ENCODE results near the gene GNPTAB.

The GNPTAB gene

DNA sequence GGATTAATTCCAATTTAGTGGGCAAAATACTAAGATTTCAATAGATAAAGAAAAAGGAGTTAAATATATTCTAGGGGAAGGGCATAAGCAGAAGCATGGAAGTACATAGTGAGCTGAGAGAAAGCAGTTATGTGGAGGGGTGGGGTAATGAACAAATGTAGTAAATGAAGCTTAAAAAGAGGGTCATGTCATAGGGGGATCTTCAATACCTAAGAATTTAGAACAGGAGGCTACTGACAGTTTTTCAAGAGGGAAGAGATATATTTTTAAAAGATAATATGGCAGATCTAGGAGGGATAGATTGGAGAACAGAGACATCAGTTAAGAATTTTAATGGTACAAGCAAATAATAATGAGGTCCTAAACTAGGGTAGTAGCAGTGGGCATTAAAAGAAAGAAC is 100.9 kb downstream of the GNPTAB start:
- Histone ChIP-seq H3K9me3 (no peaks in the 10 kb centered on the region), H3K27ac (no peak overlapping the region), H3K4me1 (no peaks in the 10 kb centered on the region), H3K27me3 (no peaks in the 10 kb centered on the region), H3K4me2 (no peak overlapping the region), H3K36me3 (peaks cover 26% of the 10 kb centered on the region), H3K4me3 (no peak overlapping the region), H4K20me1 (no peaks in the 10 kb centered on the region), H3K9ac (no peak overlapping the region)
- TF ChIP-seq Cebpa-rat (IDR thresholded peaks at IDR 0.05): no peak

DNA sequence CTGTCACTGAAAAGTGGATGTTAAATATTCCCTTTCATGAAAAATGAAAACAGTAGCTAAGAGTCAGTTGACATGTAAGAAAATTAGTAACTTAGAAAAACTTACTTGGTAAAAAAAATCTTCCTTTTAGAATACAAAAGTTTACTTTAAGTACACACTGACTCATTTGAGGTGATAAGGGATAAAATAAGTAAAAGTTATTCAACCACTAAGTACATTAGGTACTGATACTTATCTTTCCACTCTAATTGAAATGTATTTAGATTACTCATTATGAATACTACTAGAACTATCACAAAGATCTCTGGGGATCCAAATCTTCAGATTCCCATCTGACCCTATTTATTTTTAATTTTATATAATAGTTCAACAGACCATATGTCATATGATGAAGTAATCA is 103.7 kb downstream of the GNPTAB start:
- no peaks in the 10 kb centered on the region for H3K4me1 ChIP-seq
- H3K9me3 ChIP-seq: no peaks in the 10 kb centered on the region
- no peaks in the 10 kb centered on the region for H4K20me1 ChIP-seq
- TF ChIP-seq Cebpa-rat (IDR thresholded peaks at IDR 0.05): no peak
- no peak overlapping the region for H3K4me2 ChIP-seq
- H3K36me3 ChIP-seq: peaks cover 22% of the 10 kb centered on the region
- no peaks in the 10 kb centered on the region for H3K27me3 ChIP-seq
- no peak overlapping the region for H3K4me3 ChIP-seq
- no peak overlapping the region for H3K27ac ChIP-seq
- no peak overlapping the region for H3K9ac ChIP-seq

DNA sequence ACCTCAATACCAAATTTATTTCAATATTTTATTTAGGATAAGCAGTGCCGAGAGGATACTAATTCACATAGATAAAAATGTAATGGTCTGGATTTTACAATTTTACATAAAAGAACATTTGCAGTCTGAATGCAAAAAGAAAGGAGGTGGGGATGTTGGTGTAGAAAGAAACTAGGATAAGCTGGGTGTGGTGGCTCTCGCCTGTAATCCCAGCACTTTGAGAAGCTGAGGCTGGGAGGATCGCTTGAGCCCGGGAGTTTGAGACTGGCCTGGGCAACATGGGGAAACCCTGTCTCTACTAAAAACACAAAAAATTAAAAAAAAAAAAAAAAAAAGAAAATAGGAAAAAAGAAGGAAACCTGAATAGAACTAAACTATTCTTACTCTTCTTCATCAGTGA is 108.4 kb downstream of the GNPTAB start:
- no peak overlapping the region for H3K4me3 ChIP-seq
- no peak overlapping the region for H3K9ac ChIP-seq
- no peak overlapping the region for H3K27ac ChIP-seq
- no peaks in the 10 kb centered on the region for H3K4me1 ChIP-seq
- H4K20me1 ChIP-seq: no peaks in the 10 kb centered on the region
- H3K27me3 ChIP-seq: no peaks in the 10 kb centered on the region
- H3K9me3 ChIP-seq: no peaks in the 10 kb centered on the region
- no peak for TF ChIP-seq Cebpa-rat (IDR thresholded peaks at IDR 0.05)
- no peak overlapping the region for H3K4me2 ChIP-seq
- peaks cover 32% of the 10 kb centered on the region for H3K36me3 ChIP-seq

DNA sequence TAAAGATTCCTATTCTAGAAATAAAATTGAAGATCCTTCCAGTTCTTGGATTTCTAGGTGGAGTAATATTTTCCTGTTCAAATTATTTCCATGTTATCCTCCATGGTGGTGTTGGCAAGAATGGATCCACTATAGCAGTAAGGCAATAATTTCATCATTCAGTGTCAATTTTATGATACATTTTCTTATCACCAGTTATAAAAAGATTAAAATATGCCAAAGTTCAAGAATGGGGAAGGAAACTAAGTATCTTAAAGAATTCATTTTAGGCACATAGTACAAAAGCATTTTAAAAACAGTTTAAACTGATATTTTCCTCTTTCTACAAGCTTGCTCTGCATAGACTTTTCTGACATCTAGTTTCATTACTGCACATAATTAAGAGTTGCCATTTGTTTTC is 110.6 kb downstream of the GNPTAB start:
- Histone ChIP-seq H3K27ac (no peak overlapping the region), H3K36me3 (peaks cover 35% of the 10 kb centered on the region), H3K9ac (no peak overlapping the region), H3K4me3 (no peak overlapping the region), H4K20me1 (peaks cover 2% of the 10 kb centered on the region; the same call in 1 of the 2 replicates), H3K27me3 (no peaks in the 10 kb centered on the region), H3K4me2 (no peak overlapping the region), H3K9me3 (no peaks in the 10 kb centered on the region), H3K4me1 (peaks cover 2% of the 10 kb centered on the region; the same call in 1 of the 2 replicates)
- TF ChIP-seq Cebpa-rat (IDR thresholded peaks at IDR 0.05): no peak

DNA sequence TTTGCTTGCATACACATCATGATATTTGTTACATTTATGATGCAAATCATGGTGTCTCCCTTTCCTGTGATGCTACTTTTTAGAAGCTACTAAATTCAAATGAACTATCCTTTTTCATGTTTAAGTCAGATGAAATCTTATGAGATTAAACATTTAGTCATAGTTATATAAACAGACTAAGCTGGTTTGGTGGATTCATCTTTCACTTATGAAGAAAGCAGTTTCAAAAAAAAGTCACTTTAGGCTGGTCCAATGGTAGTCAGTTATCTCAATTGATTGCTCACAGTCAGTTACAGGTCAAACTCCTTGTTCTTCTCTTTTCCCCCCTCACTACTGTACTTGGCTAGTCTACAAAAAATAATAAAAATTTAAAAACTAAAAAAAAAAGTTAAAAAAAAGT is 111.2 kb downstream of the GNPTAB start:
- H4K20me1 ChIP-seq: peaks cover 5% of the 10 kb centered on the region; the same call in 1 of the 2 replicates
- H3K27ac ChIP-seq: no peak overlapping the region
- TF ChIP-seq Cebpa-rat (IDR thresholded peaks at IDR 0.05): no peak
- peaks cover 7% of the 10 kb centered on the region; the same call in 1 of the 2 replicates for H3K4me1 ChIP-seq
- H3K4me2 ChIP-seq: no peak overlapping the region
- no peak overlapping the region for H3K4me3 ChIP-seq
- no peaks in the 10 kb centered on the region for H3K9me3 ChIP-seq
- H3K27me3 ChIP-seq: no peaks in the 10 kb centered on the region
- H3K36me3 ChIP-seq: peaks cover 35% of the 10 kb centered on the region
- H3K9ac ChIP-seq: no peak overlapping the region

DNA sequence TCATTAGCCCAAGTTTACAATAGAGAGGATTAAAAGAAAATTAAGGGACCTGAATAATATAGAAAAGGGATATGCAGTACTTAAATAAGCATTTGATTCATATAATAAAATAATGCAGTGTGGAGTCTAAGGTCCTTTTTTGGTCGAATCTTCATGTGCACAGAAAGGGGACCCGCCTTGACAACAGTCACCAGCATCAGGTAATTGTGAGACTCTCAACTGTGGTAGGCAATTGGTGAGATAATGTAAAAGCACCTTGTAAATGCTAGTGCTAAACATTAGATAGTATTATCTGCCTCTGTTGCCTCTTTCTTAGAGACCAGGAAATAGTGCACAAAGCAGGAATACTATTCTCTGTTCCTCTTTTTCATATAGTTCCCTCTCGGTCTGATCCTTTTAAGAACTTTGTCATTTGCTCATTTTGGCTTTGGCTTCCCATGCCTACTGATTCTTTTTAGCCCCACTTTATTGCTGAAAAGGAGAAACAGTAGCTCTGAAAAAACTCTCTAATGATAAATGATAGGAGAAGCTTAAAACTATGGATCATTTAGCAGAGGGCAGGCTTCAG is 115.8 kb downstream of the GNPTAB start:
- Histone ChIP-seq H3K27ac (no peak overlapping the region), H3K9me3 (no peaks in the 10 kb centered on the region), H3K4me1 (peaks cover 7% of the 10 kb centered on the region; the same call in 1 of the 2 replicates), H3K4me3 (no peak overlapping the region), H3K27me3 (no peaks in the 10 kb centered on the region), H3K9ac (no peak overlapping the region), H4K20me1 (peaks cover 11% of the 10 kb centered on the region; the same call in 1 of the 2 replicates), H3K4me2 (no peak overlapping the region), H3K36me3 (peaks cover 19% of the 10 kb centered on the region)
- TF ChIP-seq Cebpa-rat (IDR thresholded peaks at IDR 0.05): no peak

DNA sequence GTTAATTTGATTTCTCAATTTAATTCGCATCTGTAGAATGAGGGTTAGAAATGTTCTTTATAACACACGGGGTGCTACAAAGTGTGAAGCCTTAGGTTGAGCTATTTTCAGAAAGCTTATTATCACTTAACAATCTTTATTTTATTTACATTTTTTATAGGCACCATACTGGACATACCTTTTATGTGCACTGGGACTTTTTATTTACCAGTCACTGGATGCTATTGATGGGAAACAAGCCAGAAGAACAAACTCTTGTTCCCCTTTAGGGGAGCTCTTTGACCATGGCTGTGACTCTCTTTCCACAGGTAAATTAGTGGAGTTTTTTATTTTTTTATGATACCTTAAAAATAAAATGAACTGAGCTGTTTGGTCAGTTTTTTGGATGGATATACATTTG is 116.8 kb downstream of the GNPTAB start:
- no peak overlapping the region for H3K9ac ChIP-seq
- peaks cover 18% of the 10 kb centered on the region for H3K36me3 ChIP-seq
- H3K4me2 ChIP-seq: no peak overlapping the region
- H4K20me1 ChIP-seq: peaks cover 11% of the 10 kb centered on the region; the same call in 1 of the 2 replicates
- no peaks in the 10 kb centered on the region for H3K27me3 ChIP-seq
- H3K9me3 ChIP-seq: no peaks in the 10 kb centered on the region
- TF ChIP-seq Cebpa-rat (IDR thresholded peaks at IDR 0.05): no peak
- no peak overlapping the region for H3K4me3 ChIP-seq
- H3K4me1 ChIP-seq: peaks cover 14% of the 10 kb centered on the region; the same call in 1 of the 2 replicates
- no peak overlapping the region for H3K27ac ChIP-seq

DNA sequence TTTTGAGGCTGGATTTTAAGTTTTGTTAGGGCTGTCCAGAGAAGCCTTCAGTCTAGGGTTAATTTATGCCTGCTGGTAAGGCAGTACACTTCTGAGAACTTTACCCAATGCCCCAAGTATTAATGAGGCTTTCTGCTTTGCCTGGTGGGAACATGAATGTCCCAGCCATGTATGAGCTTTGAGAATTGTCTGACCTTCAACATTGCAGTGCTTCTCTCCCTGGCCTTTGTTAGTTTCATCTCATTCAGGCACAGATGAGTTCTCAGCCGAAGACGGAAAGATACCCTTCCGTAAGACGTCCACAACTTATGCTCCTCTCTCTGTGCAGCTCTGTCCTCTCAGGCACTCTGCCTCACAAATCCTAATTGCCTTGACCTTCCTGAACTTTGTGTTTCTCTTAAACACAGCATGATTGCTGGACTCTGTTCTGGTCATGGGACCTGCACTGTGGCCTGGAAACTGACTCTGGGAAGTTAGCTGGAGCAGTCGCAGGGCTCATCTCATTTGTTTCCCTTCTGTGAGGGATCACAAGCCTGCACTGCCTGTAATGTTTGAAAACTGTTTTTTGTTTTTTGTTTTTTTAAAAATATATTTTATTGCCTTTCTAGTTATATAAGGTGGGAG is 117.6 kb downstream of the GNPTAB start:
- Histone ChIP-seq H3K27me3 (no peaks in the 10 kb centered on the region), H3K27ac (no peak overlapping the region), H3K4me1 (peaks cover 15% of the 10 kb centered on the region; the same call in 1 of the 2 replicates)

DNA sequence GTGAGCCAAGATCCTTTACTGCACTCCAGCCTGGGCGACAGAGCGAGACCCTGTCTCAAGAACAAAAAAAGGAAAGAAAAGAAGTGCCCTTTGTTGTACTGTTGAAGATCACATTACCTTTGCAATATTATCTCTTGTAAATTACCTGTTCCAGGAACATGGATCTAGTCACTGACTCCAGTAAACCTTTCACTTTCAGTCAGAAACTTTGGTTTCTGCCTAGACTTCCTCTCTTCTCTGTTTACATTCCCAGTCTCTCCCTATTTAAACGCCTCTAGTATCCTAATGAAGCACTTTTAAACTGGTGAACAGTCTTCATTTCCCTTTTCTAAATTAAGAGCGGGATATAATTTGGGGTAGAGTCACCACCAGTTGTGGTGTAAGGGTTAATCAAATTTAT is 120.5 kb downstream of the GNPTAB start:
- peaks cover 15% of the 10 kb centered on the region; the same call in 1 of the 2 replicates for H3K4me1 ChIP-seq
- TF ChIP-seq Cebpa-rat (IDR thresholded peaks at IDR 0.05): no peak
- H3K36me3 ChIP-seq: 0 out of 2 replicates have a peak, but pooled peaks cover 1% of the 10 kb centered on the region
- H3K9me3 ChIP-seq: no peaks in the 10 kb centered on the region
- no peak overlapping the region for H3K9ac ChIP-seq
- H3K4me3 ChIP-seq: no peak overlapping the region
- no peak overlapping the region for H3K27ac ChIP-seq
- H4K20me1 ChIP-seq: peaks cover 10% of the 10 kb centered on the region; the same call in 1 of the 2 replicates
- H3K27me3 ChIP-seq: no peaks in the 10 kb centered on the region
- no peak overlapping the region for H3K4me2 ChIP-seq

More for the DNA sequence above, 117.6 kb downstream of the GNPTAB start:
- Histone ChIP-seq H3K4me2 (no peak overlapping the region), H4K20me1 (peaks cover 11% of the 10 kb centered on the region; the same call in 1 of the 2 replicates), H3K36me3 (peaks cover 11% of the 10 kb centered on the region; the same call in 1 of the 2 replicates), H3K9me3 (no peaks in the 10 kb centered on the region), H3K4me3 (no peak overlapping the region), H3K9ac (no peak overlapping the region)
- no peak for TF ChIP-seq Cebpa-rat (IDR thresholded peaks at IDR 0.05)

DNA sequence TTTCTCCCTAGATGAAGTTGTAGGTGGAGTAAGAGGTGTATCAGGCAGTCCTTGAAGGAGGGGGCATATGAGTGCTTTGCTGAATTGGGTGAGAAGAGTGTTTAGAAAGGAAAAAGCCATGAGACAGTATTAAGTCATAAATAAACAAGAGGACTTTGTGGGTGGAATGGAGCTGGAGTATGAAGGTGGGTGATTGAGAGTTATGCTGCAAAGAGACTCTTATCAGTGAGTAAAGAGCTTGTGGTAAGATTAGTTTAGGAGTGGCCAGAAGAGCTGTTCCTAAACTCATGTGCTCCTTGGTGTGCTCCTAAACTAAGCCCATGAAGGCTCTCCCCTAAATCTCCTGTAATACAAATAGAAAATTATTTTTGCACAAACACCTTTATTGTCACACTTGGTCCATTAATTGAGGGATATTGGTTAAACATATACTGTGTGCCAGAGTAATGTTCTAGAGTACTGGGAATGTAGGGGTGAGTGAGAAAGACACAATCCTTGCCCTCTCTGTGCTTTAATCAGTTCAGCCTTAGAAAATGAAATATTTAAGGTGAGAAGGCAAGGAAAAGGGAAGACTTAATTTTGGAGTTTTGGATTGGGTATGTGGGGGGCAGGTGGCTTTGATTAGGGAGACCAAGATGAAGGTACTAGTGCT is 123.5 kb downstream of the GNPTAB start:
- Histone ChIP-seq H3K4me1 (peaks cover 20% of the 10 kb centered on the region), H3K4me2 (no peak overlapping the region), H3K9ac (no peak overlapping the region), H3K27me3 (no peaks in the 10 kb centered on the region), H4K20me1 (peaks cover 13% of the 10 kb centered on the region; the same call in 1 of the 2 replicates), H3K4me3 (no peak overlapping the region), H3K9me3 (no peaks in the 10 kb centered on the region), H3K27ac (no peak overlapping the region), H3K36me3 (no peaks in the 10 kb centered on the region)
- TF ChIP-seq Cebpa-rat (IDR thresholded peaks at IDR 0.05): no peak
